GM12878 (cell line): ENCODE measurements around the gene ADAMTS17. TPM values are rescaled to one million over a fixed set of nuclear protein-coding genes. Genes with fewer than 3 reads are reported as not detected.

Source experiments
- ATAC-seq: fragments of 200-7000 bp; cut with Tn5 transposase; 3 replicates; pipeline ENCODE4 v1.9.1; 2020; ENCODE audit warnings: mild to moderate bottlenecking, moderate library complexity
- BruUV-seq: library from RNA; stranded (reverse); fragments of 400-500 nt; replicated peaks from 2 replicates; lab custom pipeline; 2021; lab: Mats Ljungman, UMichigan
- CTCF ChIA-PET: fragments of 300-600 bp; sonication (Branson Sonifier 250); formaldehyde crosslinking; extraction: SDS; loops from one replicate; lab custom pipeline; 2021; ENCODE audit warnings: inconsistent platforms; lab: Yijun Ruan, JAX
- POLR2A ChIA-PET: fragments of 350-600 bp; formaldehyde crosslinking; extraction: SDS; loops from one replicate; lab custom pipeline; 2021; ENCODE audit warnings: inconsistent platforms; lab: Charles Lee
- RAD21 ChIA-PET: fragments of 300-600 bp; sonication (Branson Sonifier 250); formaldehyde crosslinking; loops from one replicate; lab custom pipeline; 2023; ENCODE audit warnings: antibody characterized with exemption; ENCODE audit not compliant: unreplicated experiment; lab: Charles Lee
- SMC1A ChIA-PET: fragments of 300-600 bp; sonication (Branson Sonifier 250); formaldehyde crosslinking; loops from one replicate; lab custom pipeline; 2023; ENCODE audit not compliant: unreplicated experiment, uncharacterized antibody; lab: Charles Lee
- DNase-seq: peaks from one replicate; pipeline ENCODE4 v3.0.0-alpha.2; 2011; ENCODE audit warnings: low read depth, low spot score
- FAIRE-seq: peaks from 3 replicates; lab custom pipeline; 2011; peaks lifted over from hg19 to GRCh38; lab: Jason Lieb, UNC
- H2AFZ ChIP-seq: 2 replicates; pipeline ENCODE4 v1.6.0; 2011; ENCODE audit warnings: low read depth, low read length, control low read depth; ENCODE audit not compliant: control insufficient read depth
- H3K27ac ChIP-seq: 2 replicates; pipeline ENCODE4 v1.5.1; 2011; ENCODE audit warnings: control low read depth; ENCODE audit not compliant: control insufficient read depth, insufficient read depth
- H3K27me3 ChIP-seq, 2 experiments: replicated peaks in 1 of 2; 2 replicates each; pipeline versions ENCODE4 v1.6.0 to v1.6.1; 2011; ENCODE audit warnings: low read length in 1 of 2; ENCODE audit not compliant: control insufficient read depth in 2 of 2, insufficient read depth in 2 of 2
- H3K36me3 ChIP-seq, 2 experiments: 2 replicates each; pipeline ENCODE4 v1.5.1; 2011; ENCODE audit warnings: low read length in 1 of 2; ENCODE audit not compliant: control insufficient read depth in 2 of 2, insufficient read depth in 2 of 2
- H3K4me1 ChIP-seq: 2 replicates; pipeline ENCODE4 v1.6.1; 2011; ENCODE audit warnings: mild to moderate bottlenecking, low read length, moderate library complexity, mixed read lengths; ENCODE audit not compliant: control insufficient read depth, insufficient read depth
- H3K4me2 ChIP-seq: 2 replicates; pipeline ENCODE4 v1.6.0; 2011; ENCODE audit warnings: control low read depth; ENCODE audit not compliant: control insufficient read depth, insufficient read depth
- H3K4me3 ChIP-seq: fragments of 200-600 bp; sonication (generic); 2 replicates; pipeline ENCODE4 v1.5.1; 2016
- H3K79me2 ChIP-seq: 2 replicates; pipeline ENCODE4 v1.6.0; 2011; ENCODE audit warnings: low read length; ENCODE audit not compliant: control insufficient read depth, insufficient read depth
- H3K9ac ChIP-seq: 2 replicates; pipeline ENCODE4 v1.8.0; 2011; ENCODE audit warnings: low read length, control low read depth, mixed read lengths; ENCODE audit not compliant: control insufficient read depth, insufficient read depth
- H3K9me3 ChIP-seq: replicated peaks from 3 replicates; pipeline ENCODE4 v1.5.1; 2011; ENCODE audit warnings: mild to moderate bottlenecking, low read length; ENCODE audit not compliant: control insufficient read depth, insufficient read depth
- H4K20me1 ChIP-seq: 2 replicates; pipeline ENCODE4 v1.6.0; 2011; ENCODE audit not compliant: control insufficient read depth, insufficient read depth
- ESRRA ChIP-seq: IDR thresholded peaks from 2 replicates; pipeline ENCODE4 v1.6.1; 2012; ENCODE audit warnings: mild to moderate bottlenecking, low read length, improper control_type of control experiment
- FOS ChIP-seq: IDR thresholded peaks from 3 replicates; pipeline ENCODE4 v1.6.1; 2011; ENCODE audit warnings: borderline replicate concordance; ENCODE audit not compliant: insufficient read length; ENCODE audit errors: extremely low read depth
- NFYA ChIP-seq: IDR thresholded peaks from 2 replicates; pipeline ENCODE4 v1.6.1; 2011; ENCODE audit warnings: low read depth, mild to moderate bottlenecking, low read length, improper control_type of control experiment, borderline replicate concordance
- NR2C2 ChIP-seq: IDR thresholded peaks from 2 replicates; pipeline ENCODE4 v1.6.1; 2011; ENCODE audit warnings: borderline replicate concordance, low read depth; ENCODE audit not compliant: control insufficient read depth, insufficient read length
- PAX5 ChIP-seq: IDR thresholded peaks from 2 replicates; pipeline ENCODE4 v1.6.1; 2011; ENCODE audit warnings: low read depth, low read length, borderline replicate concordance
- ZZZ3 ChIP-seq: IDR thresholded peaks from 2 replicates; pipeline ENCODE4 v1.6.1; 2011; ENCODE audit warnings: low read depth; ENCODE audit not compliant: control insufficient read depth, insufficient read length
- WGBS: methylation state at CpG from one replicate; pipeline ENCODE4 v1.1.6; 2016; ENCODE audit warnings: low lambda C conversion rate; ENCODE audit not compliant: insufficient replicate concordance, insufficient coverage; ENCODE audit errors: missing lambda C conversion rate; 5-methylcytosine and 5-hydroxymethylcytosine counted together
- in situ Hi-C: fragments of 300-500 bp; cut with MboI; formaldehyde crosslinking; loops from 9 replicates; pipeline ENCODE4 v1.14.3; 2018; ENCODE audit warnings: mixed read lengths
- intact Hi-C: fragments of 100-400 bp; cut with micrococcal nuclease; formaldehyde crosslinking; loops from one replicate; pipeline ENCODE4 v1.14.2; 2022; ENCODE audit not compliant: unreplicated experiment
- polyA plus RNA-seq, 11 experiments: library from polyadenylated mRNA; depleted of rRNA in 4 of 11; unstranded in 6 of 11; stranded (reverse) in 5 of 11; fragments of >200 nt; fragmentation: Nextera tagmentation in 4 of 11; fragmentation: Illumina TruSeq in 1 of 11; extraction: Ambion mirVana in 4 of 11; extraction: Trizol in 1 of 11; gene quantifications; 1 replicate in 1 of 11; 2 replicates in 10 of 11; pipeline versions ENCODE4 v1.2.1 to v1.2.3, GENCODE V29; 2011 to 2016; ENCODE audit warnings: inconsistent platforms in 2 of 11, missing spikeins in 2 of 11, low read depth in 1 of 11
- total RNA-seq, 4 experiments: library from RNA; depleted of rRNA in 3 of 4; stranded (reverse); fragments of >200 nt in 3 of 4; fragmentation: Illumina TruSeq in 1 of 4; extraction: Trizol in 1 of 4; gene quantifications; 2 replicates each; pipeline versions ENCODE4 v1.2.1 to v1.2.3, GENCODE V29; 2013 to 2021
- TF ChIP-seq, protein P1 (sequence below): fragments of 450-650 bp; formaldehyde crosslinking; IDR thresholded peaks from 2 replicates; pipeline ENCODE4 v1.5.0; 2022; ENCODE audit warnings: mild to moderate bottlenecking, missing genetic modification characterization
- TF ChIP-seq, protein P2 (sequence below): IDR thresholded peaks from 2 replicates; pipeline ENCODE4 v1.6.1; 2012; ENCODE audit warnings: low read depth, low read length, improper control_type of control experiment

The ADAMTS17 gene
- total and polyA plus RNA-seq, 10 of the 15 experiments (the other 5 are each of a cell fraction or from before 2014, with no cell fraction given) = 0.04 to 0.50 (median 0.10) TPM; not detected in 4

DNA sequence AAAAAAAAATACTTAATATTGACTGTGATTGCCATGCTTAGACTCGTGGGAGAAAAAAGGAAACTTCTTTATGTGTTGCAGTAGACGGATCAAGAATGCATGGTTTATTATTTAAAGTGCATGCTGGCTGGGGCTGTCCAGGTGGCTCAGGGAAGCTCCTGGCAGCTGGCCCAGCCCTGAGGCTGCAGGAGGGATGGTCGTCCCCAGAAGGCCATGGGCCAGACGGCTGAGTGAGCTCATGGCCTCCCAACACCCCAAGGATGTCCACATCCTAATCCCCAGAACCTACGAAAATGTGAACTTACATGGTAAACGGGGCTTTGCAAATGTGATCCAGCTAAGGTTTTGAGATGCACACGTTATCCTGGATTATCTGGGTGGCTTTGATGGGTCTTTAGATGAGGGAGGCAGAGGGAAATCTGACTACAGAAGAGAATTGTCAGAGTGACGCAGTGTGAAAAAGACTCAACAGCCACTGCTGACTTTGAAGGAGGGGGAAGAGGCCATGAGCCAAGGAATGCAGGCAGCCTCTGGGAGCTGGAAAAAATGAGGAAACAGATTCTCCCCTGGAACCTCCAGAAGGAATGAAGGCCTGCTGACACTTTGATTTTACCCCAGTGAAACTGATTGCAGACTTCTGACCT lies 29.8 kb downstream of the ADAMTS17 start:
- Histone ChIP-seq H3K4me3 (no peak overlapping the region), H2AFZ (no peak overlapping the region), H3K9me3 (no peaks in the 10 kb centered on the region; the same call in 2 of the 3 replicates), H3K9ac (no peak overlapping the region), H3K4me2 (no peak overlapping the region), H3K27me3 (no peaks in the 10 kb centered on the region), H3K79me2 (no peaks in the 10 kb centered on the region), H3K36me3 (no peaks in the 10 kb centered on the region), H4K20me1 (no peaks in the 10 kb centered on the region), H3K4me1 (no peaks in the 10 kb centered on the region), H3K27ac (no peak overlapping the region)
- intact Hi-C loops = no loop called here
- TF ChIP-seq, protein P1, sequence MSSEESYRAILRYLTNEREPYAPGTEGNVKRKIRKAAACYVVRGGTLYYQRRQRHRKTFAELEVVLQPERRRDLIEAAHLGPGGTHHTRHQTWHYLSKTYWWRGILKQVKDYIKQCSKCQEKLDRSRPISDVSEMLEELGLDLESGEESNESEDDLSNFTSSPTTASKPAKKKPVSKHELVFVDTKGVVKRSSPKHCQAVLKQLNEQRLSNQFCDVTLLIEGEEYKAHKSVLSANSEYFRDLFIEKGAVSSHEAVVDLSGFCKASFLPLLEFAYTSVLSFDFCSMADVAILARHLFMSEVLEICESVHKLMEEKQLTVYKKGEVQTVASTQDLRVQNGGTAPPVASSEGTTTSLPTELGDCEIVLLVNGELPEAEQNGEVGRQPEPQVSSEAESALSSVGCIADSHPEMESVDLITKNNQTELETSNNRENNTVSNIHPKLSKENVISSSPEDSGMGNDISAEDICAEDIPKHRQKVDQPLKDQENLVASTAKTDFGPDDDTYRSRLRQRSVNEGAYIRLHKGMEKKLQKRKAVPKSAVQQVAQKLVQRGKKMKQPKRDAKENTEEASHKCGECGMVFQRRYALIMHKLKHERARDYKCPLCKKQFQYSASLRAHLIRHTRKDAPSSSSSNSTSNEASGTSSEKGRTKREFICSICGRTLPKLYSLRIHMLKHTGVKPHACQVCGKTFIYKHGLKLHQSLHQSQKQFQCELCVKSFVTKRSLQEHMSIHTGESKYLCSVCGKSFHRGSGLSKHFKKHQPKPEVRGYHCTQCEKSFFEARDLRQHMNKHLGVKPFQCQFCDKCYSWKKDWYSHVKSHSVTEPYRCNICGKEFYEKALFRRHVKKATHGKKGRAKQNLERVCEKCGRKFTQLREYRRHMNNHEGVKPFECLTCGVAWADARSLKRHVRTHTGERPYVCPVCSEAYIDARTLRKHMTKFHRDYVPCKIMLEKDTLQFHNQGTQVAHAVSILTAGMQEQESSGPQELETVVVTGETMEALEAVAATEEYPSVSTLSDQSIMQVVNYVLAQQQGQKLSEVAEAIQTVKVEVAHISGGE (CRISPR knock-in tag) = no peak
- TF ChIP-seq, protein P2, sequence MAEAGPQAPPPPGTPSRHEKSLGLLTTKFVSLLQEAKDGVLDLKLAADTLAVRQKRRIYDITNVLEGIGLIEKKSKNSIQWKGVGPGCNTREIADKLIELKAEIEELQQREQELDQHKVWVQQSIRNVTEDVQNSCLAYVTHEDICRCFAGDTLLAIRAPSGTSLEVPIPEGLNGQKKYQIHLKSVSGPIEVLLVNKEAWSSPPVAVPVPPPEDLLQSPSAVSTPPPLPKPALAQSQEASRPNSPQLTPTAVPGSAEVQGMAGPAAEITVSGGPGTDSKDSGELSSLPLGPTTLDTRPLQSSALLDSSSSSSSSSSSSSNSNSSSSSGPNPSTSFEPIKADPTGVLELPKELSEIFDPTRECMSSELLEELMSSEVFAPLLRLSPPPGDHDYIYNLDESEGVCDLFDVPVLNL = no peak
- TF ChIP-seq ZZZ3 = no peak
- no peak for TF ChIP-seq ESRRA
- no peak for TF ChIP-seq NR2C2
- no peak for TF ChIP-seq FOS
- TF ChIP-seq NFYA = no peak
- no peak for TF ChIP-seq PAX5
- FAIRE-seq (no peak), DNase-seq (no peak), ATAC-seq (no peak)
- in situ Hi-C loops = no loop called here
- CTCF ChIA-PET = interaction anchor here (0.6 kb wide), 1 partner anchor 67 kb away, joined by 4 read pairs; no protein-coding TSS in a partner anchor
- RAD21 ChIA-PET = no interaction called here
- BruUV-seq = no TSS peak
- 17% methylated on average over 8 of the region's 8 CpGs for WGBS
- POLR2A ChIA-PET = no interaction called here
- SMC1A ChIA-PET = no interaction called here
